ENCODE results near the gene BMPR1A.

Gene BMPR1A

DNA sequence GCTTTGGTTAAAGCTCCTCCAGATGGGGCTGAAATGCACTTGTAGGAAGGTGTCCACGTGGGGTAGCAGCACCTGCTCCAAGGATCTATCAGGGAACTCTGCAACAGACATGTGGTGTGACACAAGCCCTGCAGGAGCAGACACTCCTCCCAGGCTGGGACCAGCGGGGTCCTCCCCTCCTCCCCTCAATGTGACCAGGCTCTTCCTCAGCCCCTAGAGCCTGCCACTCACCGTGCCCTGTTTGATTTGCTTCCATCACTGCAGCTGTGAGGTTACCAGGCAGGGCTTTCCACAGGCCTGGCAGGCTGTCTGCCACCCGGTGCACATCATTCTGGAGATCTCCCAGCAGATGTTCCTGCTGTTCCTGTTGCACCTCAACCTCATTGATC lies 187.6 kb downstream of the BMPR1A start:
- no peaks in the 10 kb centered on the region for H3K9me3 ChIP-seq (ENCODE audit: control insufficient read depth, low read length)
- H3K27me3 ChIP-seq (ENCODE audit: control insufficient read depth, insufficient read depth, low read length), result no peaks in the 10 kb centered on the region
- H3K4me2 ChIP-seq (ENCODE audit: low read length), result no peak overlapping the region
- no peak overlapping the region for H3K27ac ChIP-seq
- H3K4me1 ChIP-seq, result no peaks in the 10 kb centered on the region
- no peak overlapping the region for H3K4me3 ChIP-seq (ENCODE audit: low read depth, low read length)
- TF ChIP-seq, protein P1, sequence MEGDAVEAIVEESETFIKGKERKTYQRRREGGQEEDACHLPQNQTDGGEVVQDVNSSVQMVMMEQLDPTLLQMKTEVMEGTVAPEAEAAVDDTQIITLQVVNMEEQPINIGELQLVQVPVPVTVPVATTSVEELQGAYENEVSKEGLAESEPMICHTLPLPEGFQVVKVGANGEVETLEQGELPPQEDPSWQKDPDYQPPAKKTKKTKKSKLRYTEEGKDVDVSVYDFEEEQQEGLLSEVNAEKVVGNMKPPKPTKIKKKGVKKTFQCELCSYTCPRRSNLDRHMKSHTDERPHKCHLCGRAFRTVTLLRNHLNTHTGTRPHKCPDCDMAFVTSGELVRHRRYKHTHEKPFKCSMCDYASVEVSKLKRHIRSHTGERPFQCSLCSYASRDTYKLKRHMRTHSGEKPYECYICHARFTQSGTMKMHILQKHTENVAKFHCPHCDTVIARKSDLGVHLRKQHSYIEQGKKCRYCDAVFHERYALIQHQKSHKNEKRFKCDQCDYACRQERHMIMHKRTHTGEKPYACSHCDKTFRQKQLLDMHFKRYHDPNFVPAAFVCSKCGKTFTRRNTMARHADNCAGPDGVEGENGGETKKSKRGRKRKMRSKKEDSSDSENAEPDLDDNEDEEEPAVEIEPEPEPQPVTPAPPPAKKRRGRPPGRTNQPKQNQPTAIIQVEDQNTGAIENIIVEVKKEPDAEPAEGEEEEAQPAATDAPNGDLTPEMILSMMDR (IDR thresholded peaks at IDR 0.05), result no peak
- H3K79me2 ChIP-seq, result no peaks in the 10 kb centered on the region
- no peak overlapping the region for H2AFZ ChIP-seq
- no peaks in the 10 kb centered on the region for H3K36me3 ChIP-seq (ENCODE audit: control insufficient read depth, insufficient read depth, low read length)
- no peak overlapping the region for H3K9ac ChIP-seq

GRCh38 chr10:86944471-86944870 lies 188.1 kb downstream of the BMPR1A start:
- Histone ChIP-seq H3K79me2 (no peaks in the 10 kb centered on the region), H3K9me3 (ENCODE audit: control insufficient read depth, low read length) (no peaks in the 10 kb centered on the region), H3K4me2 (ENCODE audit: low read length) (no peak overlapping the region), H3K36me3 (ENCODE audit: control insufficient read depth, insufficient read depth, low read length) (no peaks in the 10 kb centered on the region), H2AFZ (no peak overlapping the region), H3K4me1 (no peaks in the 10 kb centered on the region), H3K27me3 (ENCODE audit: control insufficient read depth, insufficient read depth, low read length) (no peaks in the 10 kb centered on the region), H3K27ac (no peak overlapping the region), H3K4me3 (ENCODE audit: low read depth, low read length) (no peak overlapping the region), H3K9ac (no peak overlapping the region)
- TF ChIP-seq, protein P1 (IDR thresholded peaks at IDR 0.05), result no peak

- Histone ChIP-seq H3K9me3 (ENCODE audit: control insufficient read depth, low read length) (no peaks in the 10 kb centered on the region), H3K27ac (no peak overlapping the region), H3K4me2 (ENCODE audit: low read length) (no peak overlapping the region), H3K9ac (no peak overlapping the region), H3K4me1 (no peaks in the 10 kb centered on the region), H3K36me3 (ENCODE audit: control insufficient read depth, insufficient read depth, low read length) (no peaks in the 10 kb centered on the region), H3K79me2 (no peaks in the 10 kb centered on the region), H3K4me3 (ENCODE audit: low read depth, low read length) (no peak overlapping the region), H2AFZ (no peak overlapping the region), H3K27me3 (ENCODE audit: control insufficient read depth, insufficient read depth, low read length) (no peaks in the 10 kb centered on the region)
- TF ChIP-seq, protein P1 (IDR thresholded peaks at IDR 0.05), result no peak
Measured at GRCh38 chr10:86944907-86945306, 188.5 kb downstream of the BMPR1A start.

- TF ChIP-seq, protein P1 (IDR thresholded peaks at IDR 0.05), result no peak
- Histone ChIP-seq H3K27ac (no peak overlapping the region), H3K9me3 (ENCODE audit: control insufficient read depth, low read length) (no peaks in the 10 kb centered on the region), H3K36me3 (ENCODE audit: control insufficient read depth, insufficient read depth, low read length) (no peaks in the 10 kb centered on the region), H3K27me3 (ENCODE audit: control insufficient read depth, insufficient read depth, low read length) (no peaks in the 10 kb centered on the region), H2AFZ (no peak overlapping the region), H3K79me2 (no peaks in the 10 kb centered on the region), H3K4me1 (no peaks in the 10 kb centered on the region), H3K4me2 (ENCODE audit: low read length) (no peak overlapping the region), H3K9ac (no peak overlapping the region), H3K4me3 (ENCODE audit: low read depth, low read length) (no peak overlapping the region)
Measured at GRCh38 chr10:86945361-86946212, 189.2 kb downstream of the BMPR1A start.

Measured in parathyroid adenoma (tissue), 2 donors.